ENCODE measurements around the gene CRELD2. TPM values are rescaled to one million over a fixed set of nuclear protein-coding genes. Genes with fewer than 3 reads are reported as not detected.

Gene CRELD2
- total and polyA plus RNA-seq, 2 of the 8 experiments (the other 6 are each of a cell fraction or from before 2014, with no cell fraction given), result 24.5 to 36.6 TPM

- no peak overlapping the region for H3K23ac ChIP-seq (ENCODE audit: insufficient read length)
- peak overlapping the region; percentile 34 for H4K5ac ChIP-seq (ENCODE audit: insufficient read length, low read depth, low read length)
- peak overlapping the region; percentile 75; the same call in 1 of the 2 replicates for H2BK12ac ChIP-seq (ENCODE audit: low read depth, low read length)
- H2AFZ ChIP-seq (ENCODE audit: low read length), result no peak overlapping the region
- peak overlapping the region; percentile 49 to 79 (median 74) for H3K4me3 ChIP-seq (ENCODE audit: extremely low read depth in 1 of 4, insufficient read depth in 2 of 4, low read depth in 3 of 4, low read length in 4 of 4)
- peaks cover 8 to 18% (median 12%) of the 10 kb centered on the region in 4 experiments; a peak in 6 of 8 replicates for H3K36me3 ChIP-seq (ENCODE audit: control insufficient read depth in 2 of 4, insufficient read depth in 4 of 4, low read length in 3 of 4)
- H3K4ac ChIP-seq (replicated peaks; ENCODE audit: insufficient read length, low read depth, low read length), result no peak overlapping the region
- peaks cover 16 to 20% of the 10 kb centered on the region in 2 experiments for H4K20me1 ChIP-seq (replicated peaks in 1 of 2; ENCODE audit: control insufficient read depth in 1 of 2, insufficient read depth in 2 of 2, low read length in 2 of 2)
- CTCF ChIA-PET (ENCODE audit: partially characterized antibody), result interaction anchor here (0.8 to 1.7 kb wide), 4 partner anchors 18 to 194 kb away, joined by 3 to 4 read pairs (median 4); no protein-coding TSS in a partner anchor
- no peak overlapping the region for H2BK120ac ChIP-seq (replicated peaks; ENCODE audit: low read depth, low read length)
- H3K79me2 ChIP-seq (ENCODE audit: control insufficient read depth in 1 of 2, insufficient read depth in 2 of 2, low read length in 2 of 2), result peaks cover 0 to 19% of the 10 kb centered on the region in 2 experiments; a peak in 1 of 4 replicates
- FAIRE-seq (no peak), DNase-seq (ENCODE audit: low read depth in 1 of 2, low spot score in 2 of 2) (peak in 1 of 2 experiments; percentile 77)
- no peak overlapping the region for H2AK5ac ChIP-seq (ENCODE audit: low read depth, low read length)
- H3K27me3 ChIP-seq (replicated peaks in 1 of 4; ENCODE audit: control insufficient read depth in 3 of 4, extremely low read depth in 1 of 4, insufficient read depth in 3 of 4, low read length in 3 of 4), result peaks cover 0 to 12% (median 6%) of the 10 kb centered on the region in 4 experiments; a peak in 6 of 7 replicates
- H3K27ac ChIP-seq (ENCODE audit: low read depth, low read length), result peak overlapping the region; percentile 79
- H3K14ac ChIP-seq (ENCODE audit: insufficient read length), result no peak overlapping the region
- H2BK5ac ChIP-seq (ENCODE audit: low read depth, low read length), result peak overlapping the region; percentile 83
- POLR2A ChIA-PET (ENCODE audit: partially characterized antibody), result interaction anchor here (0.6 to 2.6 kb wide), 5 partner anchors 10 to 69 kb away, joined by 3 to 10 read pairs (median 7); partner anchors contain the start of gene ALG12
- no peak overlapping the region; the same call in 1 of the 2 replicates for H2BK15ac ChIP-seq (ENCODE audit: low read length)
- peak overlapping the region; percentile 96 for H4K91ac ChIP-seq (replicated peaks; ENCODE audit: insufficient read length, low read length)
- H3K9ac ChIP-seq (replicated peaks in 1 of 4; ENCODE audit: extremely low read depth in 1 of 4, low read depth in 3 of 4, low read length in 3 of 4), result peak overlapping the region in 3 of 4 experiments; percentile 29 to 72 (median 66); a peak in 5 of 7 replicates
- H3K9me3 ChIP-seq (ENCODE audit: insufficient read depth in 2 of 2, low read depth in 1 of 2, low read length in 1 of 2), result no peaks in the 10 kb centered on the region
- peak overlapping the region; percentile 60; the same call in 1 of the 2 replicates for H3K18ac ChIP-seq (ENCODE audit: extremely low read depth, low read length)
- peak overlapping the region; percentile 75 for H3K56ac ChIP-seq (replicated peaks; ENCODE audit: insufficient read length, low read depth, low read length)
- H4K8ac ChIP-seq (ENCODE audit: extremely low read depth, insufficient read depth, low read length), result peak overlapping the region; percentile 81
- peaks cover 0 to 27% (median 13%) of the 10 kb centered on the region in 4 experiments; a peak in 5 of 7 replicates for H3K4me1 ChIP-seq (replicated peaks in 1 of 4; ENCODE audit: control insufficient read depth in 3 of 4, insufficient read depth in 4 of 4, low read length in 3 of 4)
- H3K4me2 ChIP-seq (ENCODE audit: insufficient read depth in 1 of 2, low read depth in 2 of 2, low read length in 2 of 2), result peak overlapping the region; percentile 51 to 96
- 0 out of 2 replicates have a peak, but pooled peaks cover 2% of the 10 kb centered on the region for H3K79me1 ChIP-seq (ENCODE audit: low read depth, low read length)
- no peak overlapping the region for H2BK20ac ChIP-seq (ENCODE audit: low read length)
- 27% methylated on average over 23 of the region's 70 CpGs; no CpG with 5 or more reads in 1 of the 2 experiments for WGBS, 2 experiments (ENCODE audit: extremely low coverage in 1 of 2, insufficient coverage in 1 of 2, insufficient read length in 1 of 2, insufficient replicate concordance in 2 of 2, low coverage in 1 of 2, low lambda C conversion rate in 2 of 2, missing lambda C conversion rate in 1 of 2)
- peaks cover 13% of the 10 kb centered on the region; the same call in 1 of the 2 replicates for H3K23me2 ChIP-seq (ENCODE audit: low read depth, low read length)
- TF ChIP-seq CREB1 (IDR thresholded peaks at IDR 0.05) (peak; percentile 69), SIN3A (conservative IDR thresholded peaks at IDR 0.05 in 1 of 2, IDR thresholded peaks at IDR 0.05 in 1 of 2; ENCODE audit: low read depth in 1 of 2, low read length in 2 of 2) (0 out of 4 replicates have a peak, but pooled peaks have one; percentile 18 to 39), CTCF (IDR thresholded peaks at IDR 0.05; ENCODE audit: control extremely low read depth in 1 of 3, insufficient read depth in 1 of 3, low read depth in 1 of 3, low read length in 3 of 3) (peak in 1 of 3 experiments; percentile 5; a peak in 1 of 4 replicates), TAF1 (IDR thresholded peaks at IDR 0.05; ENCODE audit: low read depth, low read length) (0 out of 2 replicates have a peak, but pooled peaks have one; percentile 15), SP4 (IDR thresholded peaks at IDR 0.05; ENCODE audit: low read length) (no peak), POU5F1 (IDR thresholded peaks at IDR 0.05; ENCODE audit: low read depth, low read length) (no peak), TAF7 (optimal IDR thresholded peaks at IDR 0.05; ENCODE audit: borderline replicate concordance, low read depth, low read length) (no peak)
Measured at GRCh38 chr22:49962012-49962750, 43.7 kb downstream of the CRELD2 start.
